Measurements from ENCODE around the gene OSBPL7. TPM values are rescaled to one million over a fixed set of nuclear protein-coding genes. Genes with fewer than 3 reads are reported as not detected.

The OSBPL7 gene
- total and polyA plus RNA-seq, 4 donors: 0.51 to 2.4 (median 1.4) TPM

DNA sequence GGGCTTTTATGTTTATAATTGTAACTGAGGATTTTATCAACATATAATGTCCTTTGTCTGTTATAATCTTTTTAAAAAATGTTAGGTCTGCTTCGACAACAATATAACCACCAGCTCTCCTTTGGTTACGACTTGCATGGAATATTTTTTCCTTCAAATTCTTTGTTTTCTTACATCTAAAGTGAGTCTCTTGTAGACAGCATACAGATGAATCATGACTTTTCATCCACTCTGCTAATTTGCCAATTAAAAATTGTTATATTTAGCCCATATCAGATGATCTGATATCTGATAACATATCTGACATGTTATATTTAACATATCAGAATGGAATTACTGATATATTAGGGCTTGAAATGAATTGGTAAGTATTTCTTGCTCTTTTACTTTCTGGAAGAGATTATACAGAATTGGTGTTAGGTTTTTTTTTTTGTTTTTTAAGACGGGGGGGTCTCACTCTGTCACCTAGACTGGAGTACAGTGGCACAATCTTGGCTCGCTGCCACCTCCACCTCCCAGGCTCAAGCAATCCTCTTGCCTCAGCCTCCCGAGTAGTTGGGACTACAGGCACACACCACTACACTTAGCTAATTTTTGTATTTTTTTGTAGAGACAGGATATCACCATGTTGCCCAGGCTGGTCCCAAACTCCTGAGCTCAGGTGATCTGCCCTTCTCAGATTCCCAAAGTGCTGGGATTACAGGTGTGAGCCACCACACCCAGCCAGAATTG, 61.0 kb downstream of the OSBPL7 start:
- no peaks in the 10 kb centered on the region for H3K27me3 ChIP-seq (ENCODE audit: control insufficient read depth in 4 of 4, insufficient read depth in 4 of 4, low read length in 3 of 4)
- no peak overlapping the region for H3K9ac ChIP-seq (ENCODE audit: low read depth in 1 of 2, low read length in 2 of 2)
- H3K9me3 ChIP-seq (ENCODE audit: control insufficient read depth in 4 of 4, low read length in 3 of 4): peaks cover 7 to 22% (median 10%) of the 10 kb centered on the region in 4 donors
- H3K4me1 ChIP-seq (ENCODE audit: control insufficient read depth in 4 of 4, insufficient read depth in 4 of 4, low read length in 3 of 4): no peaks in the 10 kb centered on the region
- TF ChIP-seq SP1 (IDR thresholded peaks at IDR 0.05) (no peak), FOXA1 (IDR thresholded peaks at IDR 0.05) (no peak)
- no peak overlapping the region for H3K4me3 ChIP-seq (ENCODE audit: low read depth in 1 of 3, low read length in 3 of 3)
- no peak overlapping the region for H3K27ac ChIP-seq (ENCODE audit: low read depth in 1 of 2, low read length in 2 of 2)
- WGBS: 69% methylated on average over 5 of the region's 5 CpGs
- no peaks in the 10 kb centered on the region for H3K36me3 ChIP-seq (ENCODE audit: control insufficient read depth in 4 of 4, insufficient read depth in 3 of 4, low read depth in 1 of 4, low read length in 3 of 4)
- DNase-seq (ENCODE audit: low spot score): no peak

DNA sequence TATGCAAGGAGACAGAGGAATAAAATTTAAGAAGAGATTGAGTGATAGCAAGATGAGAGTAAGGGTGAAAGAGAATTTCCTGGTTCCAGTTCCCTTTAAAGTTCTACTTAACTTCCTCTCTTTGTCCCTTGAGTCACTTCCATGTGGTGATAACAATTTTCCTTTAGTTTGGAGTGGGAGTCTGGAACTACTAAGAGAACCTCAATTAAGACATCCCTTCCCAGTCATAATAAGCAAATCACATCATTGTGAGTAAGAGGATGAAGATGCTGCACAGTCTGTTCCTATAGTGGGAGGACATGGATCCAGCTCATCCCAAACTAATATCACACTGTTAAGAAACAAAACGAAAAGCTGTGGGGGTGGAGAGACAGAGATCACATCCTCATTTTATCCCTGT, 64.2 kb downstream of the OSBPL7 start:
- DNase-seq (ENCODE audit: low spot score): no peak
- H3K9me3 ChIP-seq (ENCODE audit: control insufficient read depth in 4 of 4, low read length in 3 of 4): peaks cover 8 to 17% (median 10%) of the 10 kb centered on the region in 4 donors
- H3K9ac ChIP-seq (ENCODE audit: low read depth in 1 of 2, low read length in 2 of 2): no peak overlapping the region
- 28% methylated on average over 1 of the region's 1 CpG for WGBS
- TF ChIP-seq JUND (IDR thresholded peaks at IDR 0.05) (no peak), NR2F2 (IDR thresholded peaks at IDR 0.05) (no peak), HNF4G (IDR thresholded peaks at IDR 0.05) (no peak), RAD21 (IDR thresholded peaks at IDR 0.05) (no peak), GABPA (IDR thresholded peaks at IDR 0.05 in 1 of 2, conservative IDR thresholded peaks at IDR 0.05 in 1 of 2) (no peak), FOXA2 (IDR thresholded peaks at IDR 0.05) (no peak), EGR1 (IDR thresholded peaks at IDR 0.05; ENCODE audit: low read depth in 2 of 2) (no peak), TAF1 (conservative IDR thresholded peaks at IDR 0.05) (no peak), SP1 (IDR thresholded peaks at IDR 0.05) (no peak), RXRA (IDR thresholded peaks at IDR 0.05) (no peak), HNF4A (conservative IDR thresholded peaks at IDR 0.05) (no peak), YY1 (IDR thresholded peaks at IDR 0.05) (no peak), FOXA1 (IDR thresholded peaks at IDR 0.05) (no peak)
- TF ChIP-seq, protein P1, sequence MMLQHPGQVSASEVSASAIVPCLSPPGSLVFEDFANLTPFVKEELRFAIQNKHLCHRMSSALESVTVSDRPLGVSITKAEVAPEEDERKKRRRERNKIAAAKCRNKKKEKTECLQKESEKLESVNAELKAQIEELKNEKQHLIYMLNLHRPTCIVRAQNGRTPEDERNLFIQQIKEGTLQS (IDR thresholded peaks at IDR 0.05): no peak
- TF ChIP-seq, protein P2, sequence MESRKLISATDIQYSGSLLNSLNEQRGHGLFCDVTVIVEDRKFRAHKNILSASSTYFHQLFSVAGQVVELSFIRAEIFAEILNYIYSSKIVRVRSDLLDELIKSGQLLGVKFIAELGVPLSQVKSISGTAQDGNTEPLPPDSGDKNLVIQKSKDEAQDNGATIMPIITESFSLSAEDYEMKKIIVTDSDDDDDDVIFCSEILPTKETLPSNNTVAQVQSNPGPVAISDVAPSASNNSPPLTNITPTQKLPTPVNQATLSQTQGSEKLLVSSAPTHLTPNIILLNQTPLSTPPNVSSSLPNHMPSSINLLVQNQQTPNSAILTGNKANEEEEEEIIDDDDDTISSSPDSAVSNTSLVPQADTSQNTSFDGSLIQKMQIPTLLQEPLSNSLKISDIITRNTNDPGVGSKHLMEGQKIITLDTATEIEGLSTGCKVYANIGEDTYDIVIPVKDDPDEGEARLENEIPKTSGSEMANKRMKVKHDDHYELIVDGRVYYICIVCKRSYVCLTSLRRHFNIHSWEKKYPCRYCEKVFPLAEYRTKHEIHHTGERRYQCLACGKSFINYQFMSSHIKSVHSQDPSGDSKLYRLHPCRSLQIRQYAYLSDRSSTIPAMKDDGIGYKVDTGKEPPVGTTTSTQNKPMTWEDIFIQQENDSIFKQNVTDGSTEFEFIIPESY (IDR thresholded peaks at IDR 0.05): no peak
- TF ChIP-seq, protein P3, sequence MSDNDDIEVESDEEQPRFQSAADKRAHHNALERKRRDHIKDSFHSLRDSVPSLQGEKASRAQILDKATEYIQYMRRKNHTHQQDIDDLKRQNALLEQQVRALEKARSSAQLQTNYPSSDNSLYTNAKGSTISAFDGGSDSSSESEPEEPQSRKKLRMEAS (IDR thresholded peaks at IDR 0.05): no peak
- TF ChIP-seq, protein P4, sequence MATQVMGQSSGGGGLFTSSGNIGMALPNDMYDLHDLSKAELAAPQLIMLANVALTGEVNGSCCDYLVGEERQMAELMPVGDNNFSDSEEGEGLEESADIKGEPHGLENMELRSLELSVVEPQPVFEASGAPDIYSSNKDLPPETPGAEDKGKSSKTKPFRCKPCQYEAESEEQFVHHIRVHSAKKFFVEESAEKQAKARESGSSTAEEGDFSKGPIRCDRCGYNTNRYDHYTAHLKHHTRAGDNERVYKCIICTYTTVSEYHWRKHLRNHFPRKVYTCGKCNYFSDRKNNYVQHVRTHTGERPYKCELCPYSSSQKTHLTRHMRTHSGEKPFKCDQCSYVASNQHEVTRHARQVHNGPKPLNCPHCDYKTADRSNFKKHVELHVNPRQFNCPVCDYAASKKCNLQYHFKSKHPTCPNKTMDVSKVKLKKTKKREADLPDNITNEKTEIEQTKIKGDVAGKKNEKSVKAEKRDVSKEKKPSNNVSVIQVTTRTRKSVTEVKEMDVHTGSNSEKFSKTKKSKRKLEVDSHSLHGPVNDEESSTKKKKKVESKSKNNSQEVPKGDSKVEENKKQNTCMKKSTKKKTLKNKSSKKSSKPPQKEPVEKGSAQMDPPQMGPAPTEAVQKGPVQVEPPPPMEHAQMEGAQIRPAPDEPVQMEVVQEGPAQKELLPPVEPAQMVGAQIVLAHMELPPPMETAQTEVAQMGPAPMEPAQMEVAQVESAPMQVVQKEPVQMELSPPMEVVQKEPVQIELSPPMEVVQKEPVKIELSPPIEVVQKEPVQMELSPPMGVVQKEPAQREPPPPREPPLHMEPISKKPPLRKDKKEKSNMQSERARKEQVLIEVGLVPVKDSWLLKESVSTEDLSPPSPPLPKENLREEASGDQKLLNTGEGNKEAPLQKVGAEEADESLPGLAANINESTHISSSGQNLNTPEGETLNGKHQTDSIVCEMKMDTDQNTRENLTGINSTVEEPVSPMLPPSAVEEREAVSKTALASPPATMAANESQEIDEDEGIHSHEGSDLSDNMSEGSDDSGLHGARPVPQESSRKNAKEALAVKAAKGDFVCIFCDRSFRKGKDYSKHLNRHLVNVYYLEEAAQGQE (IDR thresholded peaks at IDR 0.05): no peak
- TF ChIP-seq, protein P5, sequence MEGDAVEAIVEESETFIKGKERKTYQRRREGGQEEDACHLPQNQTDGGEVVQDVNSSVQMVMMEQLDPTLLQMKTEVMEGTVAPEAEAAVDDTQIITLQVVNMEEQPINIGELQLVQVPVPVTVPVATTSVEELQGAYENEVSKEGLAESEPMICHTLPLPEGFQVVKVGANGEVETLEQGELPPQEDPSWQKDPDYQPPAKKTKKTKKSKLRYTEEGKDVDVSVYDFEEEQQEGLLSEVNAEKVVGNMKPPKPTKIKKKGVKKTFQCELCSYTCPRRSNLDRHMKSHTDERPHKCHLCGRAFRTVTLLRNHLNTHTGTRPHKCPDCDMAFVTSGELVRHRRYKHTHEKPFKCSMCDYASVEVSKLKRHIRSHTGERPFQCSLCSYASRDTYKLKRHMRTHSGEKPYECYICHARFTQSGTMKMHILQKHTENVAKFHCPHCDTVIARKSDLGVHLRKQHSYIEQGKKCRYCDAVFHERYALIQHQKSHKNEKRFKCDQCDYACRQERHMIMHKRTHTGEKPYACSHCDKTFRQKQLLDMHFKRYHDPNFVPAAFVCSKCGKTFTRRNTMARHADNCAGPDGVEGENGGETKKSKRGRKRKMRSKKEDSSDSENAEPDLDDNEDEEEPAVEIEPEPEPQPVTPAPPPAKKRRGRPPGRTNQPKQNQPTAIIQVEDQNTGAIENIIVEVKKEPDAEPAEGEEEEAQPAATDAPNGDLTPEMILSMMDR (IDR thresholded peaks at IDR 0.05; ENCODE audit: low read depth, low read length, missing input control): no peak
- no peaks in the 10 kb centered on the region for H3K4me1 ChIP-seq (ENCODE audit: control insufficient read depth in 4 of 4, insufficient read depth in 4 of 4, low read length in 3 of 4)
- no peaks in the 10 kb centered on the region for H3K36me3 ChIP-seq (ENCODE audit: control insufficient read depth in 4 of 4, insufficient read depth in 3 of 4, low read depth in 1 of 4, low read length in 3 of 4)
- H3K27ac ChIP-seq (ENCODE audit: low read depth in 1 of 2, low read length in 2 of 2): no peak overlapping the region
- no peak overlapping the region for H3K4me3 ChIP-seq (ENCODE audit: low read depth in 1 of 3, low read length in 3 of 3)
- H3K27me3 ChIP-seq (ENCODE audit: control insufficient read depth in 4 of 4, insufficient read depth in 4 of 4, low read length in 3 of 4): no peaks in the 10 kb centered on the region

Measured in liver (tissue), 9 donors.